HepG2 (cell line): ENCODE measurements around the gene RASA2. TPM values are rescaled to one million over a fixed set of nuclear protein-coding genes. Genes with fewer than 3 reads are reported as not detected.

Experiments used
- ATAC-seq: fragments of 200-7000 bp; cut with Tn5 transposase; 3 replicates; pipeline ENCODE4 v1.9.1; 2020; ENCODE audit warnings: mild to moderate bottlenecking, moderate library complexity
- BruUV-seq: library from RNA; stranded (reverse); fragments of 400-500 nt; replicated peaks from 2 replicates; lab custom pipeline; 2021; lab: Mats Ljungman, UMichigan
- CTCF ChIA-PET: fragments of 300-600 bp; formaldehyde crosslinking; extraction: SDS; loops from one replicate; lab custom pipeline; 2021; ENCODE audit warnings: low total read pairs, inconsistent platforms, low intra/inter-chr PET ratio; lab: Yijun Ruan, JAX
- POLR2A ChIA-PET: fragments of 350-600 bp; sonication (Branson Sonifier 250); formaldehyde crosslinking; loops from one replicate; lab custom pipeline; 2020; ENCODE audit warnings: antibody characterized with exemption, inconsistent platforms; lab: Yijun Ruan, JAX
- DNase-seq: peaks from one replicate; pipeline ENCODE4 v3.0.0-alpha.2; 2015; ENCODE audit warnings: low spot score
- FAIRE-seq: peaks from 3 replicates; lab custom pipeline; 2011; peaks lifted over from hg19 to GRCh38; lab: Jason Lieb, UNC
- H2AFZ ChIP-seq: one replicate; pipeline ENCODE4 v1.6.1; 2011; ENCODE audit warnings: low read length, inconsistent platforms
- H3K27ac ChIP-seq: fragments of 300-600 bp; 3 replicates; pipeline ENCODE4 v1.8.0; 2011; ENCODE audit warnings: mixed run types, mild to moderate bottlenecking, mixed read lengths, low read length, inconsistent platforms; ENCODE audit not compliant: insufficient read depth; ENCODE audit errors: extremely low read length
- H3K27me3 ChIP-seq, 2 experiments: fragments of 200-600 bp in 1 of 2; 2 replicates in 1 of 2; 3 replicates in 1 of 2; pipeline versions ENCODE4 v1.6.0 to v1.8.0; 2011; ENCODE audit warnings: low read length in 2 of 2, mild to moderate bottlenecking in 2 of 2, moderate library complexity in 2 of 2, inconsistent platforms in 1 of 2; ENCODE audit not compliant: insufficient read depth in 2 of 2, control insufficient read depth in 1 of 2
- H3K36me3 ChIP-seq, 2 experiments: fragments of 200-600 bp in 1 of 2; replicated peaks in 1 of 2; 2 replicates in 1 of 2; 3 replicates in 1 of 2; pipeline versions ENCODE4 v1.5.1 to v1.8.0; 2011; ENCODE audit warnings: low read length in 2 of 2, inconsistent platforms in 1 of 2; ENCODE audit not compliant: insufficient read depth in 2 of 2, control insufficient read depth in 1 of 2
- H3K4me1 ChIP-seq: 2 replicates; pipeline ENCODE4 v1.5.1; 2012; ENCODE audit warnings: low read length, inconsistent platforms; ENCODE audit not compliant: insufficient read depth
- H3K4me2 ChIP-seq: 2 replicates; pipeline ENCODE4 v1.6.0; 2011; ENCODE audit warnings: low read depth, low read length, inconsistent platforms
- H3K4me3 ChIP-seq, 3 experiments: fragments of 200-600 bp in 1 of 3; sonication (generic), shearing (Covaris generic) in 1 of 3; replicated peaks in 1 of 3; 2 replicates each; pipeline ENCODE4 v1.5.1; 2011 to 2016; ENCODE audit warnings: low read length in 3 of 3, inconsistent platforms in 2 of 3, low read depth in 2 of 3, mild to moderate bottlenecking in 2 of 3, control low read depth in 1 of 3, mixed read lengths in 1 of 3; ENCODE audit not compliant: insufficient read depth in 1 of 3
- H3K79me2 ChIP-seq: one replicate; pipeline ENCODE4 v1.6.1; 2011; ENCODE audit warnings: low read length, inconsistent platforms; ENCODE audit not compliant: insufficient read depth
- H3K9ac ChIP-seq: 2 replicates; pipeline ENCODE4 v1.6.0; 2011; ENCODE audit warnings: mild to moderate bottlenecking, low read depth, low read length, inconsistent platforms; ENCODE audit not compliant: insufficient read depth
- H3K9me3 ChIP-seq: 2 replicates; pipeline ENCODE4 v1.5.1; 2012; ENCODE audit warnings: mild to moderate bottlenecking, low read length
- H4K20me1 ChIP-seq: 2 replicates; pipeline ENCODE4 v1.6.0; 2011; ENCODE audit warnings: inconsistent platforms, mild to moderate bottlenecking, low read length, moderate library complexity; ENCODE audit not compliant: insufficient read depth
- HIVEP1 ChIP-seq: sonication (generic); formaldehyde crosslinking; IDR thresholded peaks from 2 replicates; pipeline ENCODE4 v1.4.0; 2020; ENCODE audit warnings: mild to moderate bottlenecking, missing genetic modification reagents
- MXD4 ChIP-seq: IDR thresholded peaks from 2 replicates; pipeline ENCODE4 v1.6.1; 2016; ENCODE audit warnings: mild to moderate bottlenecking, missing biosample characterization, missing genetic modification reagents
- MYNN ChIP-seq: sonication (generic); formaldehyde crosslinking; IDR thresholded peaks from 2 replicates; pipeline ENCODE4 v1.4.0; 2020; ENCODE audit warnings: mild to moderate bottlenecking, low read depth, missing genetic modification reagents
- RBFOX2 ChIP-seq: fragments of 200-400 bp; formaldehyde crosslinking; IDR thresholded peaks from 2 replicates; pipeline ENCODE4 v1.6.1; 2017; ENCODE audit warnings: low read depth, mild to moderate bottlenecking, low read length
- RFXANK ChIP-seq: IDR thresholded peaks from 2 replicates; pipeline ENCODE4 v1.6.1; 2016
- SIX4 ChIP-seq: sonication (generic); formaldehyde crosslinking; IDR thresholded peaks from 2 replicates; pipeline ENCODE4 v1.4.0; 2020; ENCODE audit warnings: missing genetic modification reagents
- ZEB1 ChIP-seq: IDR thresholded peaks from 2 replicates; pipeline ENCODE4 v1.6.1; 2012; ENCODE audit warnings: mild to moderate bottlenecking, low read depth, inconsistent platforms; ENCODE audit not compliant: insufficient replicate concordance
- ZKSCAN8 ChIP-seq: IDR thresholded peaks from 2 replicates; pipeline ENCODE4 v1.6.1; 2016; ENCODE audit warnings: borderline replicate concordance, missing genetic modification reagents, missing compliant biosample characterization
- ZNF282 ChIP-seq: fragments of 450-650 bp; IDR thresholded peaks from 2 replicates; pipeline ENCODE4 v1.6.1; 2018; ENCODE audit not compliant: partially characterized antibody
- ZNF670 ChIP-seq: sonication (generic); formaldehyde crosslinking; IDR thresholded peaks from 2 replicates; pipeline ENCODE4 v1.8.0; 2022; ENCODE audit warnings: mild to moderate bottlenecking, missing genetic modification reagents, borderline replicate concordance
- ZSCAN29 ChIP-seq: sonication (generic); formaldehyde crosslinking; conservative IDR thresholded peaks from 2 replicates; pipeline ENCODE4 v1.4.0; 2020; ENCODE audit warnings: mild to moderate bottlenecking, missing genetic modification reagents
- WGBS: methylation state at CpG from one replicate; pipeline ENCODE4 v1.1.6; 2017; ENCODE audit warnings: low lambda C conversion rate; 5-methylcytosine and 5-hydroxymethylcytosine counted together
- in situ Hi-C: cut with HindIII; loops from 2 replicates; pipeline ENCODE4 v1.10.0; 2017; ENCODE audit warnings: low pct_unique_long_range_greater_than_20kb; ENCODE audit not compliant: extremely low pct_ligation_motif_present
- intact Hi-C: fragments of 100-400 bp; cut with micrococcal nuclease; formaldehyde crosslinking; loops from one replicate; pipeline ENCODE4 v1.10.0; 2022; ENCODE audit not compliant: unreplicated experiment
- polyA plus RNA-seq, 8 experiments: library from polyadenylated mRNA; depleted of rRNA in 3 of 8; stranded (reverse) in 7 of 8; unstranded in 1 of 8; fragments of >200 nt; fragmentation: Illumina TruSeq in 4 of 8; extraction: Trizol in 4 of 8; gene quantifications; 2 replicates each; pipeline versions ENCODE4 v1.2.1 to v1.2.3, GENCODE V29; 2011 to 2016; ENCODE audit warnings: low read depth in 4 of 8, missing spikeins in 1 of 8, mixed read lengths in 1 of 8; ENCODE audit not compliant: insufficient read depth in 1 of 8
- total RNA-seq, 5 experiments: library from RNA; depleted of rRNA; stranded (reverse); fragments of >200 nt; fragmentation: Illumina TruSeq; extraction: Trizol; gene quantifications; 2 replicates each; pipeline ENCODE4 v1.2.3, GENCODE V29; 2016; ENCODE audit warnings: low read depth in 1 of 5
- TF ChIP-seq, protein P1 (sequence below): sonication (generic); formaldehyde crosslinking; IDR thresholded peaks from 2 replicates; pipeline ENCODE4 v1.5.0; 2020; ENCODE audit warnings: missing genetic modification reagents, mild to moderate bottlenecking, borderline replicate concordance
- TF ChIP-seq, protein P2 (sequence below): sonication (generic); formaldehyde crosslinking; IDR thresholded peaks from 2 replicates; pipeline ENCODE4 v1.8.0; 2022; ENCODE audit warnings: mild to moderate bottlenecking, missing genetic modification reagents, moderate library complexity
- TF ChIP-seq, protein P3 (sequence below): sonication (generic); formaldehyde crosslinking; IDR thresholded peaks from 2 replicates; pipeline ENCODE4 v1.5.1; 2020; ENCODE audit warnings: mild to moderate bottlenecking, missing genetic modification reagents, borderline replicate concordance
- TF ChIP-seq, protein P4 (sequence below), 2 experiments: fragments of 450-650 bp in 1 of 2; sonication (generic) in 1 of 2; formaldehyde crosslinking; IDR thresholded peaks; 2 replicates each; pipeline versions ENCODE4 v1.5.0 to v1.8.0; 2020 to 2022; ENCODE audit warnings: mild to moderate bottlenecking in 1 of 2, missing genetic modification reagents in 1 of 2
- TF ChIP-seq, protein P5 (sequence below): IDR thresholded peaks from 2 replicates; pipeline ENCODE4 v1.6.1; 2016; ENCODE audit warnings: low read depth, borderline replicate concordance
- TF ChIP-seq, protein P6 (sequence below): sonication (generic); formaldehyde crosslinking; IDR thresholded peaks from 2 replicates; pipeline ENCODE4 v1.8.0; 2022; ENCODE audit warnings: low read depth, missing genetic modification reagents
- TF ChIP-seq, protein P7 (sequence below): sonication (generic); formaldehyde crosslinking; IDR thresholded peaks from 2 replicates; pipeline ENCODE4 v1.5.0; 2020; ENCODE audit warnings: mild to moderate bottlenecking, missing genetic modification reagents

The RASA2 gene
- total and polyA plus RNA-seq, 2 of the 13 experiments (the other 11 are each of a cell fraction or from before 2014, with no cell fraction given): 5.4 to 8.5 TPM

DNA sequence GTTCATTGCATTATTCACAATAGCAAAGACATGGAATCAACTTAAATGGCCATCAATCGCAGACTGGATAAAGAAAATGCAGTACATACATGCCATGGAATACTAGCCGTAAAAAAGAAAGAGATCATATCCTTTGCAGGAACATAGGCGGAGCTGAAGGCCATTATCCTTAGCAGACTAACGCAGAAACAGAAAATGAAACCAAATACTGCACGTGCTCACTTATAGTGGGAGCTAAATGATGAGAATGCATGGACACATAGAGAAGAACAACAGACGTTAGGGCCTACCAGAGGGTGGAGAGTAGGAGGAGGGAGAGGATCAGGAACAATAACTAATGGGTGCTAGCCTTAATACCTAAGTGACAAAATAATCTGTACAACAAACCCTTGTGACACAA lies 57.9 kb downstream of the RASA2 start:
- Histone ChIP-seq H3K27ac (no peak overlapping the region), H3K4me2 (no peak overlapping the region), H3K27me3 (no peaks in the 10 kb centered on the region), H3K9me3 (no peaks in the 10 kb centered on the region), H4K20me1 (no peaks in the 10 kb centered on the region), H3K79me2 (no peaks in the 10 kb centered on the region), H3K9ac (no peak overlapping the region), H3K36me3 (peaks cover 3 to 9% of the 10 kb centered on the region in 2 experiments; a peak in 3 of 5 replicates), H3K4me1 (no peaks in the 10 kb centered on the region), H2AFZ (no peak overlapping the region), H3K4me3 (no peak overlapping the region)
- intact Hi-C loops: no loop called here
- no TSS peak for BruUV-seq
- in situ Hi-C loops: no loop called here
- ChIA-PET POLR2A (no interaction called here), CTCF (no interaction called here)
- no peak for FAIRE-seq
- ATAC-seq: no peak
- DNase-seq: no peak
- WGBS: 96% methylated on average over 6 of the region's 6 CpGs
- TF ChIP-seq SIX4 (CRISPR knock-in tag): no peak
- no peak for TF ChIP-seq ZNF670 (CRISPR knock-in tag)
- no peak for TF ChIP-seq MYNN (CRISPR knock-in tag)
- TF ChIP-seq HIVEP1 (CRISPR knock-in tag): no peak
- TF ChIP-seq MXD4: no peak
- no peak for TF ChIP-seq RBFOX2
- TF ChIP-seq, protein P1, sequence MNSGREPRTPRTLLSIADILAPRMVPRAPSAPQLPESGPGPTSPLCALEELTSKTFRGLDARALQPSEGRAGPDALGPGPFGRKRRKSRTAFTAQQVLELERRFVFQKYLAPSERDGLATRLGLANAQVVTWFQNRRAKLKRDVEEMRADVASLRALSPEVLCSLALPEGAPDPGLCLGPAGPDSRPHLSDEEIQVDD (CRISPR knock-in tag): no peak
- TF ChIP-seq ZEB1: no peak
- no peak for TF ChIP-seq ZNF282
- no peak for TF ChIP-seq ZKSCAN8 (CRISPR knock-in tag)
- TF ChIP-seq, protein P2, sequence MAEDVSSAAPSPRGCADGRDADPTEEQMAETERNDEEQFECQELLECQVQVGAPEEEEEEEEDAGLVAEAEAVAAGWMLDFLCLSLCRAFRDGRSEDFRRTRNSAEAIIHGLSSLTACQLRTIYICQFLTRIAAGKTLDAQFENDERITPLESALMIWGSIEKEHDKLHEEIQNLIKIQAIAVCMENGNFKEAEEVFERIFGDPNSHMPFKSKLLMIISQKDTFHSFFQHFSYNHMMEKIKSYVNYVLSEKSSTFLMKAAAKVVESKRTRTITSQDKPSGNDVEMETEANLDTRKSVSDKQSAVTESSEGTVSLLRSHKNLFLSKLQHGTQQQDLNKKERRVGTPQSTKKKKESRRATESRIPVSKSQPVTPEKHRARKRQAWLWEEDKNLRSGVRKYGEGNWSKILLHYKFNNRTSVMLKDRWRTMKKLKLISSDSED (CRISPR knock-in tag): no peak
- TF ChIP-seq, protein P3, sequence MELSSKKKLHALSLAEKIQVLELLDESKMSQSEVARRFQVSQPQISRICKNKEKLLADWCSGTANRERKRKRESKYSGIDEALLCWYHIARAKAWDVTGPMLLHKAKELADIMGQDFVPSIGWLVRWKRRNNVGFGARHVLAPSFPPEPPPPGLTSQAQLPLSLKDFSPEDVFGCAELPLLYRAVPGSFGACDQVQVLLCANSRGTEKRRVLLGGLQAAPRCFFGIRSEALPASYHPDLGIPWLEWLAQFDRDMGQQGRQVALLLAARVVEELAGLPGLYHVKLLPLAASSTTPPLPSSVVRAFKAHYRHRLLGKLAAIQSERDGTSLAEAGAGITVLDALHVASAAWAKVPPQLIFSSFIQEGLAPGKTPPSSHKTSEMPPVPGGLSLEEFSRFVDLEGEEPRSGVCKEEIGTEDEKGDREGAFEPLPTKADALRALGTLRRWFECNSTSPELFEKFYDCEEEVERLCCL: no peak
- TF ChIP-seq, protein P4, sequence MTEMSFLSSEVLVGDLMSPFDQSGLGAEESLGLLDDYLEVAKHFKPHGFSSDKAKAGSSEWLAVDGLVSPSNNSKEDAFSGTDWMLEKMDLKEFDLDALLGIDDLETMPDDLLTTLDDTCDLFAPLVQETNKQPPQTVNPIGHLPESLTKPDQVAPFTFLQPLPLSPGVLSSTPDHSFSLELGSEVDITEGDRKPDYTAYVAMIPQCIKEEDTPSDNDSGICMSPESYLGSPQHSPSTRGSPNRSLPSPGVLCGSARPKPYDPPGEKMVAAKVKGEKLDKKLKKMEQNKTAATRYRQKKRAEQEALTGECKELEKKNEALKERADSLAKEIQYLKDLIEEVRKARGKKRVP (CRISPR knock-in tag; IDR thresholded peaks at IDR 0.05): no peak
- no peak for TF ChIP-seq RFXANK
- TF ChIP-seq, protein P5, sequence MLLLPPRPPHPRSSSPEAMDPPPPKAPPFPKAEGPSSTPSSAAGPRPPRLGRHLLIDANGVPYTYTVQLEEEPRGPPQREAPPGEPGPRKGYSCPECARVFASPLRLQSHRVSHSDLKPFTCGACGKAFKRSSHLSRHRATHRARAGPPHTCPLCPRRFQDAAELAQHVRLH (CRISPR knock-in tag): no peak
- TF ChIP-seq, protein P6, sequence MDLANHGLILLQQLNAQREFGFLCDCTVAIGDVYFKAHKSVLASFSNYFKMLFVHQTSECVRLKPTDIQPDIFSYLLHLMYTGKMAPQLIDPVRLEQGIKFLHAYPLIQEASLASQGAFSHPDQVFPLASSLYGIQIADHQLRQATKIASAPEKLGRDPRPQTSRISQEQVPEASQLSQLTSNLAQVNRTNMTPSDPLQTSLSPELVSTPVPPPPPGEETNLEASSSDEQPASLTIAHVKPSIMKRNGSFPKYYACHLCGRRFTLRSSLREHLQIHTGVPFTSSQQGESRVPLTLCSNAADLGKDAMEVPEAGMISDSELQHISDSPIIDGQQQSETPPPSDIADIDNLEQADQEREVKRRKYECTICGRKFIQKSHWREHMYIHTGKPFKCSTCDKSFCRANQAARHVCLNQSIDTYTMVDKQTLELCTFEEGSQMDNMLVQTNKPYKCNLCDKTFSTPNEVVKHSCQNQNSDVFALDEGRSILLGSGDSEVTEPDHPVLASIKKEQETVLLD (CRISPR knock-in tag): no peak
- no peak for TF ChIP-seq ZSCAN29 (CRISPR knock-in tag)
- TF ChIP-seq, protein P7, sequence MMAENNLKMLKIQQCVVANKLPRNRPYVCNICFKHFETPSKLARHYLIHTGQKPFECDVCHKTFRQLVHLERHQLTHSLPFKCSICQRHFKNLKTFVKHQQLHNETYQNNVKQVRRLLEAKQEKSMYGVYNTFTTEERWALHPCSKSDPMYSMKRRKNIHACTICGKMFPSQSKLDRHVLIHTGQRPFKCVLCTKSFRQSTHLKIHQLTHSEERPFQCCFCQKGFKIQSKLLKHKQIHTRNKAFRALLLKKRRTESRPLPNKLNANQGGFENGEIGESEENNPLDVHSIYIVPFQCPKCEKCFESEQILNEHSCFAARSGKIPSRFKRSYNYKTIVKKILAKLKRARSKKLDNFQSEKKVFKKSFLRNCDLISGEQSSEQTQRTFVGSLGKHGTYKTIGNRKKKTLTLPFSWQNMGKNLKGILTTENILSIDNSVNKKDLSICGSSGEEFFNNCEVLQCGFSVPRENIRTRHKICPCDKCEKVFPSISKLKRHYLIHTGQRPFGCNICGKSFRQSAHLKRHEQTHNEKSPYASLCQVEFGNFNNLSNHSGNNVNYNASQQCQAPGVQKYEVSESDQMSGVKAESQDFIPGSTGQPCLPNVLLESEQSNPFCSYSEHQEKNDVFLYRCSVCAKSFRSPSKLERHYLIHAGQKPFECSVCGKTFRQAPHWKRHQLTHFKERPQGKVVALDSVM (CRISPR knock-in tag): no peak
